ENCODE measurements around the gene DCAF7.

Gene DCAF7

GRCh38 chr17:63550817-63551639 is 751 bp downstream of the DCAF7 start:
- Histone ChIP-seq H3K9ac (peak overlapping the region; percentile 87), H3K4me3 (IDR thresholded peaks at IDR 0.05; ENCODE audit: insufficient read depth, low read depth, low read length) (peak overlapping the region; percentile 39), H3K4me2 (peak overlapping the region; percentile 99), H4K20me1 (ENCODE audit: insufficient read depth) (0 out of 2 replicates have a peak, but pooled peaks cover 5% of the 10 kb centered on the region), H3K79me2 (ENCODE audit: insufficient read depth, low read depth) (peaks cover 56% of the 10 kb centered on the region), H3K27me3 (ENCODE audit: insufficient read depth, low read depth) (no peaks in the 10 kb centered on the region), H3K4me1 (ENCODE audit: low read depth, poor library complexity, severe bottlenecking) (peaks cover 28% of the 10 kb centered on the region), H2AFZ (ENCODE audit: low read depth) (peak overlapping the region; percentile 85), H3K27ac (peak overlapping the region; percentile 79), H3K36me3 (ENCODE audit: insufficient read depth) (no peaks in the 10 kb centered on the region)
- TF ChIP-seq CTCF (conservative IDR thresholded peaks at IDR 0.05; ENCODE audit: low read depth, low read length), result no peak

- no peaks in the 10 kb centered on the region for H3K36me3 ChIP-seq (ENCODE audit: insufficient read depth)
- no peak overlapping the region for H3K4me3 ChIP-seq (IDR thresholded peaks at IDR 0.05; ENCODE audit: insufficient read depth, low read depth, low read length)
- H3K9ac ChIP-seq, result no peak overlapping the region; the same call in 1 of the 2 replicates
- no peak overlapping the region for H3K27ac ChIP-seq
- H3K4me1 ChIP-seq (ENCODE audit: low read depth, poor library complexity, severe bottlenecking), result peaks cover 40% of the 10 kb centered on the region
- no peaks in the 10 kb centered on the region for H3K27me3 ChIP-seq (ENCODE audit: insufficient read depth, low read depth)
- 0 out of 2 replicates have a peak, but pooled peaks cover 5% of the 10 kb centered on the region for H4K20me1 ChIP-seq (ENCODE audit: insufficient read depth)
- H3K4me2 ChIP-seq, result peak overlapping the region; percentile 99
- no peak overlapping the region for H2AFZ ChIP-seq (ENCODE audit: low read depth)
- no peak for TF ChIP-seq CTCF (conservative IDR thresholded peaks at IDR 0.05; ENCODE audit: low read depth, low read length)
- H3K79me2 ChIP-seq (ENCODE audit: insufficient read depth, low read depth), result peaks cover 68% of the 10 kb centered on the region
Measured at GRCh38 chr17:63552211-63552610, 1.9 kb downstream of the DCAF7 start.

GRCh38 chr17:63555500-63556156 is 5.4 kb downstream of the DCAF7 start:
- TF ChIP-seq CTCF (conservative IDR thresholded peaks at IDR 0.05; ENCODE audit: low read depth, low read length), result no peak
- Histone ChIP-seq H2AFZ (ENCODE audit: low read depth) (no peak overlapping the region), H3K27ac (no peak overlapping the region), H3K79me2 (ENCODE audit: insufficient read depth, low read depth) (peaks cover 95% of the 10 kb centered on the region), H3K9ac (no peak overlapping the region), H3K4me1 (ENCODE audit: low read depth, poor library complexity, severe bottlenecking) (peaks cover 33% of the 10 kb centered on the region), H3K27me3 (ENCODE audit: insufficient read depth, low read depth) (no peaks in the 10 kb centered on the region), H3K4me3 (IDR thresholded peaks at IDR 0.05; ENCODE audit: insufficient read depth, low read depth, low read length) (no peak overlapping the region), H3K36me3 (ENCODE audit: insufficient read depth) (no peaks in the 10 kb centered on the region), H3K4me2 (no peak overlapping the region), H4K20me1 (ENCODE audit: insufficient read depth) (peaks cover 10% of the 10 kb centered on the region; the same call in 1 of the 2 replicates)

- peaks cover 88% of the 10 kb centered on the region for H3K79me2 ChIP-seq (ENCODE audit: insufficient read depth, low read depth)
- H2AFZ ChIP-seq (ENCODE audit: low read depth), result no peak overlapping the region
- H3K36me3 ChIP-seq (ENCODE audit: insufficient read depth), result no peaks in the 10 kb centered on the region
- TF ChIP-seq CTCF (conservative IDR thresholded peaks at IDR 0.05; ENCODE audit: low read depth, low read length), result no peak
- H3K27me3 ChIP-seq (ENCODE audit: insufficient read depth, low read depth), result no peaks in the 10 kb centered on the region
- H3K4me2 ChIP-seq, result no peak overlapping the region; the same call in 1 of the 2 replicates
- peaks cover 10% of the 10 kb centered on the region; the same call in 1 of the 2 replicates for H4K20me1 ChIP-seq (ENCODE audit: insufficient read depth)
- no peak overlapping the region for H3K27ac ChIP-seq
- H3K4me3 ChIP-seq (IDR thresholded peaks at IDR 0.05; ENCODE audit: insufficient read depth, low read depth, low read length), result no peak overlapping the region
- H3K9ac ChIP-seq, result no peak overlapping the region
- H3K4me1 ChIP-seq (ENCODE audit: low read depth, poor library complexity, severe bottlenecking), result peaks cover 26% of the 10 kb centered on the region
Measured at GRCh38 chr17:63557416-63557815, 7.1 kb downstream of the DCAF7 start.
